Activated CD4-positive, alpha-beta T cell treated with anti-CD3 and anti-CD28 coated beads for 36 hours (primary cell): ENCODE data around the gene TMEM37. TPM values are rescaled to one million over a fixed set of nuclear protein-coding genes. Genes with fewer than 3 reads are reported as not detected.

Experiments used
- ATAC-seq: fragments of 200-7000 bp; cut with Tn5 transposase; one replicate; pipeline ENCODE4 v1.10.0; 2021; ENCODE audit warnings: mild to moderate bottlenecking, moderate library complexity
- CTCF ChIA-PET: fragments of 350-600 bp; sonication (Branson Sonifier 250); formaldehyde crosslinking; loops from one replicate; lab custom pipeline; 2021; ENCODE audit warnings: antibody characterized with exemption; lab: Charles Lee
- POLR2A ChIA-PET: fragments of 350-600 bp; sonication (Branson Sonifier 250); formaldehyde crosslinking; loops from one replicate; lab custom pipeline; 2021; ENCODE audit warnings: antibody characterized with exemption, inconsistent platforms; lab: Charles Lee
- DNase-seq: peaks from one replicate; pipeline ENCODE4 v3.0.0-alpha.2; 2020
- H3K27ac Mint-ChIP-seq: one replicate; pipeline ENCODE4 v1.8.0; 2021; ENCODE audit warnings: mixed read lengths
- H3K27me3 Mint-ChIP-seq: one replicate; pipeline ENCODE4 v1.8.0; 2021; ENCODE audit warnings: mixed read lengths
- H3K36me3 Mint-ChIP-seq: one replicate; pipeline ENCODE4 v1.8.0; 2021; ENCODE audit warnings: low read depth, mixed read lengths
- H3K4me1 Mint-ChIP-seq: one replicate; pipeline ENCODE4 v1.8.0; 2021; ENCODE audit warnings: mixed read lengths
- H3K4me3 Mint-ChIP-seq: one replicate; pipeline ENCODE4 v1.8.0; 2021; ENCODE audit warnings: mild to moderate bottlenecking, moderate library complexity, mixed read lengths
- H3K9me3 Mint-ChIP-seq: one replicate; pipeline ENCODE4 v1.8.0; 2021; ENCODE audit warnings: low read depth, mixed read lengths
- intact Hi-C, 2 experiments: fragments of 100-400 bp; cut with DNase I in 1 of 2; cut with micrococcal nuclease in 1 of 2; formaldehyde crosslinking; loops; one replicate each; pipeline versions ENCODE4 v1.14.2 to v1.15.1; 2022 to 2024; cut with DNase I, micrococcal nuclease
- total RNA-seq, 2 experiments: library from RNA; stranded (reverse); gene quantifications; one replicate each; pipeline ENCODE4 v1.2.3, GENCODE V29; 2021

TMEM37 gene
- total RNA-seq, 2 experiments from 2014 or later: not detected

- Mint-ChIP-seq H3K9me3 (peaks cover 1% of the 10 kb centered on the region), H3K4me1 (no peaks in the 10 kb centered on the region), H3K4me3 (no peak overlapping the region), H3K27me3 (peaks cover 59% of the 10 kb centered on the region), H3K36me3 (no peaks in the 10 kb centered on the region), H3K27ac (no peak overlapping the region)
- ChIA-PET POLR2A (no interaction called here), CTCF (no interaction called here)
- ATAC-seq (no peak), DNase-seq (no peak)
- intact Hi-C loops: no loop called here
These were observed 4.8 kb upstream of the TMEM37 start for GRCh38 chr2:119426801-119427395.

- ChIA-PET POLR2A (no interaction called here), CTCF (no interaction called here)
- DNase-seq: no peak
- Mint-ChIP-seq H3K27me3 (peaks cover 65% of the 10 kb centered on the region), H3K27ac (no peak overlapping the region), H3K4me1 (peaks cover 6% of the 10 kb centered on the region), H3K9me3 (no peaks in the 10 kb centered on the region), H3K4me3 (no peak overlapping the region), H3K36me3 (no peaks in the 10 kb centered on the region)
- no peak for ATAC-seq
- intact Hi-C loops: no loop called here
These were observed 3.9 kb upstream of the TMEM37 start for GRCh38 chr2:119427756-119428155.

- H3K27ac Mint-ChIP-seq: no peak overlapping the region
- H3K9me3 Mint-ChIP-seq: no peaks in the 10 kb centered on the region
- intact Hi-C loops: no loop called here
- H3K4me1 Mint-ChIP-seq: peaks cover 6% of the 10 kb centered on the region
- POLR2A ChIA-PET: no interaction called here
- peaks cover 67% of the 10 kb centered on the region for H3K27me3 Mint-ChIP-seq
- no peaks in the 10 kb centered on the region for H3K36me3 Mint-ChIP-seq
- ATAC-seq (no peak), DNase-seq (no peak)
- CTCF ChIA-PET: no interaction called here
- H3K4me3 Mint-ChIP-seq: no peak overlapping the region
These were observed 3.0 kb upstream of the TMEM37 start for GRCh38 chr2:119428488-119429224.

GRCh38 chr2:119429225-119429981 is 2.3 kb upstream of the TMEM37 start:
- H3K36me3 Mint-ChIP-seq: no peaks in the 10 kb centered on the region
- ChIA-PET POLR2A (no interaction called here), CTCF (no interaction called here)
- DNase-seq: no peak
- H3K9me3 Mint-ChIP-seq: no peaks in the 10 kb centered on the region
- peaks cover 6% of the 10 kb centered on the region for H3K4me1 Mint-ChIP-seq
- intact Hi-C loops: no loop called here
- no peak overlapping the region for H3K27ac Mint-ChIP-seq
- H3K4me3 Mint-ChIP-seq: no peak overlapping the region
- H3K27me3 Mint-ChIP-seq: peaks cover 65% of the 10 kb centered on the region
- no peak for ATAC-seq

- no peaks in the 10 kb centered on the region for H3K9me3 Mint-ChIP-seq
- CTCF ChIA-PET: no interaction called here
These were observed 1.6 kb upstream of the TMEM37 start for GRCh38 chr2:119430023-119430498.

GRCh38 chr2:119431976-119432850 is 559 bp downstream of the TMEM37 start:
- CTCF ChIA-PET: no interaction called here

More at GRCh38 chr2:119430023-119430498, 1.6 kb upstream of the TMEM37 start:
- POLR2A ChIA-PET: no interaction called here
- no peak overlapping the region for H3K4me3 Mint-ChIP-seq
- intact Hi-C loops: no loop called here
- H3K4me1 Mint-ChIP-seq: peaks cover 6% of the 10 kb centered on the region
- peaks cover 62% of the 10 kb centered on the region for H3K27me3 Mint-ChIP-seq
- no peaks in the 10 kb centered on the region for H3K36me3 Mint-ChIP-seq
- no peak for DNase-seq
- H3K27ac Mint-ChIP-seq: no peak overlapping the region
- no peak for ATAC-seq

GRCh38 chr2:119432851-119433522 is 1.3 kb downstream of the TMEM37 start:
- DNase-seq (no peak), ATAC-seq (no peak)
- Mint-ChIP-seq H3K4me3 (no peak overlapping the region), H3K27me3 (peaks cover 43% of the 10 kb centered on the region), H3K4me1 (peaks cover 6% of the 10 kb centered on the region), H3K36me3 (no peaks in the 10 kb centered on the region), H3K27ac (no peak overlapping the region), H3K9me3 (no peaks in the 10 kb centered on the region)
- ChIA-PET CTCF (interaction anchor here (0.9 kb wide), 1 partner anchor 53 kb away, joined by 3 read pairs; no protein-coding TSS in a partner anchor), POLR2A (no interaction called here)
- intact Hi-C loops: no loop called here

More at GRCh38 chr2:119431976-119432850, 559 bp downstream of the TMEM37 start:
- ATAC-seq (peak; percentile 6), DNase-seq (no peak)
- H3K27ac Mint-ChIP-seq: no peak overlapping the region
- peaks cover 6% of the 10 kb centered on the region for H3K4me1 Mint-ChIP-seq
- H3K27me3 Mint-ChIP-seq: peaks cover 51% of the 10 kb centered on the region
- H3K36me3 Mint-ChIP-seq: no peaks in the 10 kb centered on the region
- H3K4me3 Mint-ChIP-seq: peak overlapping the region; percentile 34
- intact Hi-C loops: no loop called here
- H3K9me3 Mint-ChIP-seq: no peaks in the 10 kb centered on the region
- POLR2A ChIA-PET: no interaction called here

GRCh38 chr2:119433636-119434327 is 2.1 kb downstream of the TMEM37 start:
- ChIA-PET CTCF (interaction anchor here (0.9 kb wide), 1 partner anchor 52 kb away, joined by 3 read pairs; no protein-coding TSS in a partner anchor), POLR2A (no interaction called here)
- Mint-ChIP-seq H3K27ac (no peak overlapping the region), H3K27me3 (peaks cover 36% of the 10 kb centered on the region), H3K4me3 (no peak overlapping the region), H3K9me3 (no peaks in the 10 kb centered on the region), H3K4me1 (peaks cover 6% of the 10 kb centered on the region), H3K36me3 (no peaks in the 10 kb centered on the region)
- DNase-seq (no peak), ATAC-seq (no peak)
- intact Hi-C loops: no loop called here

- Mint-ChIP-seq H3K36me3 (no peaks in the 10 kb centered on the region), H3K27me3 (peaks cover 29% of the 10 kb centered on the region), H3K27ac (no peak overlapping the region), H3K4me3 (no peak overlapping the region), H3K9me3 (no peaks in the 10 kb centered on the region), H3K4me1 (peaks cover 6% of the 10 kb centered on the region)
- POLR2A ChIA-PET: no interaction called here
- intact Hi-C loops: no loop called here
- CTCF ChIA-PET: no interaction called here
- ATAC-seq: no peak
- no peak for DNase-seq
These were observed 3.0 kb downstream of the TMEM37 start for GRCh38 chr2:119434664-119435063.
